Nephron progenitor cell (in vitro differentiated cells): Measurements from ENCODE around the gene PCDHGA9.
"Not testable (repeated sequence)": the region's sequence is repeated elsewhere in the genome, so short reads cannot be mapped to it uniquely, and the experiment has no call there.

Experiments used
- DNase-seq: peaks from one replicate; pipeline ENCODE4 v3.0.0; 2021
- H3K27ac Mint-ChIP-seq: 2 replicates; pipeline ENCODE4 v1.8.0; 2021; ENCODE audit warnings: mild to moderate bottlenecking, moderate library complexity, mixed read lengths
- H3K27me3 Mint-ChIP-seq: 2 replicates; pipeline ENCODE4 v1.8.0; 2021; ENCODE audit warnings: mild to moderate bottlenecking, low read depth, mixed read lengths; ENCODE audit not compliant: poor library complexity
- H3K36me3 Mint-ChIP-seq: 2 replicates; pipeline ENCODE4 v1.8.0; 2021; ENCODE audit warnings: low read depth, mixed read lengths
- H3K4me1 Mint-ChIP-seq: 2 replicates; pipeline ENCODE4 v1.8.0; 2021; ENCODE audit warnings: mixed read lengths
- H3K4me3 Mint-ChIP-seq: 2 replicates; pipeline ENCODE4 v1.8.0; 2021; ENCODE audit warnings: mild to moderate bottlenecking, moderate library complexity, mixed read lengths
- H3K9me3 Mint-ChIP-seq: 2 replicates; pipeline ENCODE4 v1.8.0; 2021; ENCODE audit warnings: mild to moderate bottlenecking, moderate library complexity, mixed read lengths
- CTCF ChIP-seq: fragments of 200-600 bp; sonication (generic); IDR thresholded peaks from 2 replicates; pipeline ENCODE4 v1.5.0; 2021; ENCODE audit warnings: antibody characterized with exemption

PCDHGA9 gene

GRCh38 chr5:141369994-141370848 is 32.4 kb upstream of the PCDHGA9 start, which contains the start of gene PCDHGB3:
PCDHGB3 (plus strand) TSS chr5:141370242; CDS start chr5:141370395, 153 bp downstream.
- peaks cover 92% of the 10 kb centered on the region for H3K9me3 Mint-ChIP-seq
- DNase-seq: no peak
- H3K27ac Mint-ChIP-seq: no peak within 1 kb of the TSS
- no peaks in the 10 kb centered on the region for H3K4me1 Mint-ChIP-seq
- peaks cover 31% of the 10 kb centered on the region for H3K36me3 Mint-ChIP-seq
- TF ChIP-seq CTCF: no peak
- no peaks in the 10 kb centered on the region for H3K27me3 Mint-ChIP-seq
- no peak within 1 kb of the TSS for H3K4me3 Mint-ChIP-seq

GRCh38 chr5:141371572-141372475 is 30.8 kb upstream of the PCDHGA9 start:
- no peak for DNase-seq
- Mint-ChIP-seq H3K4me1 (no peaks in the 10 kb centered on the region), H3K27ac (no peak overlapping the region), H3K27me3 (no peaks in the 10 kb centered on the region), H3K9me3 (peaks cover 88% of the 10 kb centered on the region), H3K36me3 (peaks cover 30% of the 10 kb centered on the region), H3K4me3 (no peak overlapping the region)
- no peak for TF ChIP-seq CTCF

GRCh38 chr5:141373673-141374317 is 28.8 kb upstream of the PCDHGA9 start, which contains the start of gene PCDHGA6:
PCDHGA6 (plus strand) TSS chr5:141373891; CDS start chr5:141374084, 193 bp downstream.
- peaks cover 87% of the 10 kb centered on the region for H3K9me3 Mint-ChIP-seq
- TF ChIP-seq CTCF: no peak
- H3K4me3 Mint-ChIP-seq: no peak within 1 kb of the TSS
- H3K36me3 Mint-ChIP-seq: peaks cover 30% of the 10 kb centered on the region
- H3K27me3 Mint-ChIP-seq: no peaks in the 10 kb centered on the region
- H3K4me1 Mint-ChIP-seq: no peaks in the 10 kb centered on the region
- DNase-seq: no peak
- H3K27ac Mint-ChIP-seq: no peak within 1 kb of the TSS

GRCh38 chr5:141374627-141375026 is 28.0 kb upstream of the PCDHGA9 start:
- Mint-ChIP-seq H3K4me3 (no peak overlapping the region), H3K27me3 (no peaks in the 10 kb centered on the region), H3K36me3 (peaks cover 30% of the 10 kb centered on the region), H3K9me3 (peaks cover 87% of the 10 kb centered on the region), H3K27ac (no peak overlapping the region), H3K4me1 (no peaks in the 10 kb centered on the region)
- DNase-seq: no peak
- TF ChIP-seq CTCF: no peak

- H3K9me3 Mint-ChIP-seq: peaks cover 85% of the 10 kb centered on the region
- not testable (repeated sequence) for H3K4me1 Mint-ChIP-seq, H3K27me3 Mint-ChIP-seq, DNase-seq, H3K27ac Mint-ChIP-seq, H3K4me3 Mint-ChIP-seq
- peaks cover 29% of the 10 kb centered on the region for H3K36me3 Mint-ChIP-seq
Observed at GRCh38 chr5:141375444-141376155, 27.0 kb upstream of the PCDHGA9 start.
